Pancreas (tissue), 10 donors: ENCODE results near the gene DHX8. TPM values are rescaled to one million over a fixed set of nuclear protein-coding genes. Genes with fewer than 3 reads are reported as not detected.

Experiments
- ATAC-seq, 4 donors: fragments of 200-7000 bp; cut with Tn5 transposase; one replicate each; pipeline versions ENCODE4 v1.8.0 to v1.9.1; 2020; ENCODE audit warnings: mild to moderate bottlenecking in 4 of 4, moderate library complexity in 4 of 4
- DNase-seq, 6 donors: peaks; one replicate each; pipeline ENCODE4 v3.0.0-alpha.2; 2020
- FAIRE-seq: peaks from 2 replicates; lab custom pipeline; 2012; peaks lifted over from hg19 to GRCh38; lab: Jason Lieb, UNC
- H3K27ac ChIP-seq, 4 donors: fragments of 200-600 bp; sonication (generic); 1 replicate in 3 of 4; 2 replicates in 1 of 4; pipeline versions ENCODE4 v1.5.0 to v1.8.0; 2020
- H3K27me3 ChIP-seq, 4 donors: fragments of 200-600 bp; one replicate each; pipeline ENCODE4 v1.8.0; 2021
- H3K36me3 ChIP-seq, 3 donors: fragments of 200-600 bp; sonication (generic) in 1 of 3; one replicate each; pipeline versions ENCODE4 v1.5.0 to v1.8.0; 2020 to 2021
- H3K4me1 ChIP-seq, 3 donors: fragments of 200-600 bp; one replicate each; pipeline ENCODE4 v1.8.0; 2021
- H3K4me3 ChIP-seq, 4 donors: fragments of 200-600 bp; sonication (generic) in 2 of 4; one replicate each; pipeline versions ENCODE4 v1.5.0 to v1.8.0; 2020 to 2021
- H3K9me3 ChIP-seq, 4 donors: fragments of 200-600 bp; one replicate each; pipeline ENCODE4 v1.8.0; 2021
- WGBS, 2 donors: extraction: QIAGEN DNeasy Blood & Tissue Kit; methylation state at CpG; one replicate each; pipeline ENCODE4 v1.1.7; 2013; 5-methylcytosine and 5-hydroxymethylcytosine counted together
- intact Hi-C, 3 donors: fragments of 100-400 bp; cut with DNase I; formaldehyde crosslinking; loops; one replicate each; pipeline versions ENCODE4 v1.11.1 to v1.14.2; 2022
- polyA plus RNA-seq, 2 donors: library from polyadenylated mRNA; stranded (reverse); fragments of 200-250 nt; gene quantifications; one replicate each; pipeline ENCODE4 v1.2.3, GENCODE V29; 2013
- total RNA-seq, 6 donors: library from RNA; stranded (reverse); fragmentation: NEBNext Ultra II Directional in 4 of 6; extraction: Animal tissue kit (Norgen Biotek cat#: 25700) in 4 of 6; gene quantifications; one replicate each; pipeline versions ENCODE4 v1.2.1 to v1.2.4, GENCODE V29; 2021 to 2023
- TF ChIP-seq, protein P1 (sequence below), 4 donors: fragments of 200-600 bp; sonication (generic) in 3 of 4; IDR thresholded peaks; one replicate each; pipeline versions ENCODE4 v1.5.0 to v1.8.0; 2021; ENCODE audit warnings: antibody characterized with exemption in 4 of 4
- donor health status: healthy with polysubstance abuse.
- donor health status: DM: no; HTN: no; CAD: no; lungs with moderate emphysema.
- donor health status: DM: no; HTN: no; CAD: no.
- donor health status: control.
- donor health status: control.
- donor health status: Bipolar disorder and iron deficiency.
- donor health status: DM: yes; HTN: yes; CAD: no.
- donor health status: DM: no; HTN: no; CAD: no.
- donor health status: DM: no; HTN: no; CAD: no.
- donor health status: DM: yes; HTN: yes; CAD: no.

The DHX8 gene
- total and polyA plus RNA-seq, 8 donors = 11.0 to 26.0 (median 16.6) TPM

DNA sequence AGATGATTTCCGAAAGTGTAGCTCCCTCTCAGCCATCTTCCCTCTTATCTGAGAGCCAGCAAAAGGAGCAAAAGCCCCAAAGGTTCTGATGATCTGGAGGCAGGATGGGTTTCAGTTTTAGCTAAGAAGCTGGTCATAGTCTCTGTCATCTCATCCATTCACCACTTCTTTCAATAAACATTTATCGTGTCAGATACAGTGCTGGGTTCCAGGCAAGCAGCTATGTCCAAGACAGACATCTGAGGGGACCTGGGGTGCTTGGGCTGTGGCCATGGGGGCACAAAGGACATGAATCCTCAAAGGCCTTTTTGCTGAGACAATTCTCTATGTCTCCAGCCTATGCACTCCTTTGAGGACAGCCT is 63.4 kb downstream of the DHX8 start:
- no peak overlapping the region for H3K4me3 ChIP-seq
- 45 to 62% methylated on average over 2 of the region's 2 CpGs for WGBS, 2 donors
- no peak for ATAC-seq

DNA sequence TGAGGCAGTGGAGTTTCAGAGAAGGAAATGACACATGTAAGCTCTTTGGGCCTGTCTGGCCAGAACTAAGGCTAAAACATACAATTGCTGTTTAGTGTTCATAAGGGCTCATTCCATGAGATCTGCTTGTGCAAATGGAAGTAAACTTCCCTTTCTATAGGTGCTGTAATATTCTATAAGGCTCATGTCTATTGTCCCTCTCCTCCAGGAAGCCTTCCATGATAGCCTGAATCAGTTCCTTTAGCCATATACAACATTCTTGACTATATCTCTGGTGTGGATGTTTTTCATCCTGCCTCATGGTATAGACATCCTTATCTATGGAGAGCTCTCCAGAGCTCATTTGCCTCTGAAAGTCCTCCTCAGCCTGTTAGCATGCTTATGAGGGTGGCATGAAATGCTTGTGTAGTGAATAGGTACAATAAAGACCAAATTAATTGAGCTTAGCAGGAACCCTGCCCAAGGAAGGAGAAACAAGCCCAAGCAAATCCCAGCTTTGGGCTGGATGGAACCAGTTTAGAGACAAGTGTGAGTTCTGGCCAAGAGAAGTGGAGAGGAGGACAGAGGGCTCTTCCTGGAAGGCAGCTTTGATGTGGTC is 64.0 kb downstream of the DHX8 start:
- TF ChIP-seq, protein P1, sequence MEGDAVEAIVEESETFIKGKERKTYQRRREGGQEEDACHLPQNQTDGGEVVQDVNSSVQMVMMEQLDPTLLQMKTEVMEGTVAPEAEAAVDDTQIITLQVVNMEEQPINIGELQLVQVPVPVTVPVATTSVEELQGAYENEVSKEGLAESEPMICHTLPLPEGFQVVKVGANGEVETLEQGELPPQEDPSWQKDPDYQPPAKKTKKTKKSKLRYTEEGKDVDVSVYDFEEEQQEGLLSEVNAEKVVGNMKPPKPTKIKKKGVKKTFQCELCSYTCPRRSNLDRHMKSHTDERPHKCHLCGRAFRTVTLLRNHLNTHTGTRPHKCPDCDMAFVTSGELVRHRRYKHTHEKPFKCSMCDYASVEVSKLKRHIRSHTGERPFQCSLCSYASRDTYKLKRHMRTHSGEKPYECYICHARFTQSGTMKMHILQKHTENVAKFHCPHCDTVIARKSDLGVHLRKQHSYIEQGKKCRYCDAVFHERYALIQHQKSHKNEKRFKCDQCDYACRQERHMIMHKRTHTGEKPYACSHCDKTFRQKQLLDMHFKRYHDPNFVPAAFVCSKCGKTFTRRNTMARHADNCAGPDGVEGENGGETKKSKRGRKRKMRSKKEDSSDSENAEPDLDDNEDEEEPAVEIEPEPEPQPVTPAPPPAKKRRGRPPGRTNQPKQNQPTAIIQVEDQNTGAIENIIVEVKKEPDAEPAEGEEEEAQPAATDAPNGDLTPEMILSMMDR (IDR thresholded peaks at IDR 0.05) = no peak

More for the DNA sequence above, 63.4 kb downstream of the DHX8 start:
- no peaks in the 10 kb centered on the region for H3K27me3 ChIP-seq
- no peak for DNase-seq
- FAIRE-seq = no peak
- H3K27ac ChIP-seq = no peak overlapping the region
- H3K4me1 ChIP-seq = peaks cover 0 to 7% (median 4%) of the 10 kb centered on the region in 3 donors
- TF ChIP-seq, protein P1 (IDR thresholded peaks at IDR 0.05) = no peak
- no peaks in the 10 kb centered on the region for H3K9me3 ChIP-seq
- H3K36me3 ChIP-seq = no peaks in the 10 kb centered on the region
- intact Hi-C loops = no loop called here

DNA sequence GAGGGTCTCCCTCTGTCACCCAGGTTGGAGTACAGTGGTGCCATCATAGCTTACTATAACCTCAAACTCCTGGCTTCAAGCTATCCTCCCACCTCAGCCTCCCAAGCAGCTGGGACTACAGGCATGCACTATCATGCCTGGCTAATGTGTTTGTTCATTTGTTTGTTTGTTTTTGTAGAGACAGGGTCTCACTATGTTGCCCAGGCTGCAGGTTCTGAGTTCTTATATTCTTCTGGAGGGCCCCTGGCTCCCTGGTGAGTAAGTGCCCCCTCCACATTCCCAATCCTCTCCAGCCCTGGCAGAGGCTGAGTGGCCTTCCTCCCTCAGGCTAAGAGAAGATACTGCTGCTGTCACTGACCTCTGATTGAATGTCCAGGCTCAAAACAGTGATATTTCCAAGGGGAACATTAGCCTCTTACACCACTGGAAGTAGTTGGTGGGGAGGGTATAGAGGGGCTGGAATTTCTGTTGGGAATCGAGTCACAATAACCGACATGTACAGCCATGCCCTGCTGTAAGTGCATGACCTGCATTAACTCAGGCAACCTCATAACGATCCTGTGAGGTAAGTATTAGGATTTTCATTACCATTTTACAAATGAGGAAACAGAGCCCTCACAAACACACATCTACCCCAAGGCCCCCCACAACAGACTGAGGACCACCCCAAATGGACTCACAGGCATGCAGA is 65.1 kb downstream of the DHX8 start:
- H3K9me3 ChIP-seq = no peaks in the 10 kb centered on the region
- H3K4me1 ChIP-seq = peaks cover 0 to 7% (median 4%) of the 10 kb centered on the region in 3 donors
- no peaks in the 10 kb centered on the region for H3K27me3 ChIP-seq
- TF ChIP-seq, protein P1 (IDR thresholded peaks at IDR 0.05) = no peak
- 72 to 80% methylated on average over 3 of the region's 3 CpGs for WGBS, 2 donors
- no peak for FAIRE-seq
- no peak overlapping the region for H3K4me3 ChIP-seq
- H3K27ac ChIP-seq = no peak overlapping the region
- no peak for DNase-seq
- no peak for ATAC-seq
- no peaks in the 10 kb centered on the region for H3K36me3 ChIP-seq
- intact Hi-C loops = no loop called here

More for the DNA sequence above, 64.0 kb downstream of the DHX8 start:
- H3K36me3 ChIP-seq = no peaks in the 10 kb centered on the region
- intact Hi-C loops = no loop called here
- FAIRE-seq = no peak
- H3K27ac ChIP-seq = no peak overlapping the region
- DNase-seq = no peak
- no peak for ATAC-seq
- H3K4me1 ChIP-seq = peaks cover 0 to 7% (median 4%) of the 10 kb centered on the region in 3 donors
- H3K4me3 ChIP-seq = no peak overlapping the region
- H3K27me3 ChIP-seq = no peaks in the 10 kb centered on the region
- no peaks in the 10 kb centered on the region for H3K9me3 ChIP-seq

DNA sequence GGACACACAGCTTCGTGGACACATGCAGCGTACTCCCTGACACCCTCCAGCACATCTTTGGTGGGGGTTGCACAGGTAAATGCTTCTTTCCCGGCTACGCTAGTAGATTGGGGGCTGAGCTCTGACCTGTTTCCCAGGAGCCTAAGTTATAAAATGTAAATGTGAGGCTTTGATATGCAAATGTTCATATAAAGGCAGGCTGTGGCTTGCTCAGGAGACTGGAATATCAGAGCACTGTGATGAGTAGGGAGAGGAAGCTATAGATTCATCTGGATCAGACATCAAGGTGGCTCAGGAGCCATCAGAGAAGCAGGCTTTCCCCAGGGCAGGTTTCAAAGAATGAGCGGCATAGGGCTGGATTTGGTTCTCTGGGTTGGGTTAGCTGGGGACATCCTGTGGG is 65.7 kb downstream of the DHX8 start:
- FAIRE-seq (no peak), ATAC-seq (no peak)
- intact Hi-C loops = no loop called here

More for the DNA sequence above, 65.7 kb downstream of the DHX8 start:
- H3K27ac ChIP-seq = no peak overlapping the region
- WGBS, 2 donors = 82 to 90% methylated on average over 5 of the region's 5 CpGs
- TF ChIP-seq, protein P1 (IDR thresholded peaks at IDR 0.05) = no peak
- no peaks in the 10 kb centered on the region for H3K36me3 ChIP-seq
- H3K27me3 ChIP-seq = no peaks in the 10 kb centered on the region
- H3K9me3 ChIP-seq = no peaks in the 10 kb centered on the region
- H3K4me1 ChIP-seq = peaks cover 0 to 7% (median 4%) of the 10 kb centered on the region in 3 donors
- no peak overlapping the region for H3K4me3 ChIP-seq
- no peak for DNase-seq
